BJ (cell line): ENCODE measurements around the gene ATP1A1. TPM values are rescaled to one million over a fixed set of nuclear protein-coding genes. Genes with fewer than 3 reads are reported as not detected.

Experiments used
- CTCF ChIA-PET: fragments of 350-600 bp; formaldehyde crosslinking; extraction: SDS; loops from one replicate; lab custom pipeline; 2021; ENCODE audit warnings: antibody characterized with exemption, inconsistent platforms; lab: Yijun Ruan, JAX
- POLR2A ChIA-PET: fragments of 300-600 bp; sonication (Branson Sonifier 250); formaldehyde crosslinking; extraction: SDS; loops from one replicate; lab custom pipeline; 2021; ENCODE audit warnings: antibody characterized with exemption; lab: Charles Lee
- DNase-seq: peaks from one replicate; pipeline ENCODE4 v3.0.0-alpha.2; 2011; ENCODE audit warnings: low read depth
- H3K27me3 ChIP-seq: 2 replicates; pipeline ENCODE4 v1.6.0; 2011; ENCODE audit warnings: low read length; ENCODE audit not compliant: control insufficient read depth, insufficient read depth
- H3K36me3 ChIP-seq: 2 replicates; pipeline ENCODE4 v1.5.1; 2011; ENCODE audit warnings: low read length; ENCODE audit not compliant: control insufficient read depth, insufficient read depth
- H3K4me3 ChIP-seq: 2 replicates; pipeline ENCODE4 v1.5.1; 2011; ENCODE audit warnings: low read depth, mild to moderate bottlenecking, control low read depth, low read length
- polyA plus RNA-seq: library from polyadenylated mRNA; depleted of rRNA; stranded (reverse); fragments of >200 nt; gene quantifications from 2 replicates; pipeline ENCODE4 v1.2.3, GENCODE V29; 2011
- TF ChIP-seq, protein P1 (sequence below): IDR thresholded peaks from 2 replicates; pipeline ENCODE4 v1.5.1; 2011; ENCODE audit warnings: low read depth, mild to moderate bottlenecking, control low read depth, inconsistent platforms, low read length, moderate library complexity; ENCODE audit not compliant: insufficient read depth

ATP1A1 gene
- polyA plus RNA-seq, 1 experiment: 392 TPM

DNA sequence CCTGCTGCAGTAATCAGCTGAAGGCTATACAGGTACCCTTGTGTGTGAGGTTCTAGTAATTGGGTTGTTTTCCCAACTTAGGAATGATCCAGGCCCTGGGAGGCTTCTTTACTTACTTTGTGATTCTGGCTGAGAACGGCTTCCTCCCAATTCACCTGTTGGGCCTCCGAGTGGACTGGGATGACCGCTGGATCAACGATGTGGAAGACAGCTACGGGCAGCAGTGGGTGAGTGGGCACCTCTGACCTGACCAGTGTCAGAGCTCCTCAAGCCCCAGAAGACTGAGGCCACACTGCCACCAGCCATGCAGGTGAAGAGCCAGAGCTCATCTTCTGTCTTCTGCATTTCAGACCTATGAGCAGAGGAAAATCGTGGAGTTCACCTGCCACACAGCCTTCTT is 27.7 kb downstream of the ATP1A1 start:
- DNase-seq: no peak
- CTCF ChIA-PET: interaction anchor here (1.0 to 2.2 kb wide), 4 partner anchors 14 to 99 kb away, joined by 3 to 7 read pairs (median 4); no protein-coding TSS in a partner anchor
- TF ChIP-seq, protein P1, sequence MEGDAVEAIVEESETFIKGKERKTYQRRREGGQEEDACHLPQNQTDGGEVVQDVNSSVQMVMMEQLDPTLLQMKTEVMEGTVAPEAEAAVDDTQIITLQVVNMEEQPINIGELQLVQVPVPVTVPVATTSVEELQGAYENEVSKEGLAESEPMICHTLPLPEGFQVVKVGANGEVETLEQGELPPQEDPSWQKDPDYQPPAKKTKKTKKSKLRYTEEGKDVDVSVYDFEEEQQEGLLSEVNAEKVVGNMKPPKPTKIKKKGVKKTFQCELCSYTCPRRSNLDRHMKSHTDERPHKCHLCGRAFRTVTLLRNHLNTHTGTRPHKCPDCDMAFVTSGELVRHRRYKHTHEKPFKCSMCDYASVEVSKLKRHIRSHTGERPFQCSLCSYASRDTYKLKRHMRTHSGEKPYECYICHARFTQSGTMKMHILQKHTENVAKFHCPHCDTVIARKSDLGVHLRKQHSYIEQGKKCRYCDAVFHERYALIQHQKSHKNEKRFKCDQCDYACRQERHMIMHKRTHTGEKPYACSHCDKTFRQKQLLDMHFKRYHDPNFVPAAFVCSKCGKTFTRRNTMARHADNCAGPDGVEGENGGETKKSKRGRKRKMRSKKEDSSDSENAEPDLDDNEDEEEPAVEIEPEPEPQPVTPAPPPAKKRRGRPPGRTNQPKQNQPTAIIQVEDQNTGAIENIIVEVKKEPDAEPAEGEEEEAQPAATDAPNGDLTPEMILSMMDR: no peak
- H3K27me3 ChIP-seq: no peaks in the 10 kb centered on the region
- H3K36me3 ChIP-seq: peaks cover 49% of the 10 kb centered on the region
- POLR2A ChIA-PET: interaction anchor here (0.6 kb wide), 1 partner anchor 17 kb away, joined by 5 read pairs; no protein-coding TSS in a partner anchor
- no peak overlapping the region for H3K4me3 ChIP-seq

DNA sequence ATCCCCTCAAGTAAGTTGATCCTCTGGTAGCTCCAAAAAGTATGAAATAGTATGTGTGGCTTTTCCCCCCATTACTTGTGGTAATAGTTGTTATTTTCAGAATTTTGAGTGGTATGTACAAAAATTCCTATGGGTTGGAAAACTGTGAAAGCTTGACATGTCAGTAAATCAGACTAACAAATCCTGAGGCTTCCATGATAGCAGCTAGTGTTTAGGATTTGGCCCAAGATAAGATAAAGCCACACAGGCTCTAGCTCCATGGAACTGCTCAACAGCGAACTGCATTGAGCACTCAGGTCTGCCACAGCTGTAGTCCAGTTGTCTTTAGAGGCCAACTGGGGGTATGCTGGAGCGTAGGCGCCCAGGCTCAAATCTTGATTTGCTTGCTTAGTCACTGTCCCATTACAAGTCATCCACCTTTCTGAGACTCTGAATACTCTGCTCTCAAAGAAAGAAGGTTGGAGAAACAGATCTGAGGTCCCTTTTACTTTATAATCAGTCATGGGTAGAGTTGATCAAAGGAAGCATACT is 28.7 kb downstream of the ATP1A1 start:
- no peaks in the 10 kb centered on the region for H3K27me3 ChIP-seq
- ChIA-PET CTCF (interaction anchor here (1.2 to 2.2 kb wide), 5 partner anchors 10 to 84 kb away, joined by 3 to 7 read pairs (median 4); no protein-coding TSS in a partner anchor), POLR2A (no interaction called here)
- no peak for DNase-seq
- TF ChIP-seq, protein P1: no peak
- H3K36me3 ChIP-seq: peaks cover 46% of the 10 kb centered on the region
- no peak overlapping the region for H3K4me3 ChIP-seq

DNA sequence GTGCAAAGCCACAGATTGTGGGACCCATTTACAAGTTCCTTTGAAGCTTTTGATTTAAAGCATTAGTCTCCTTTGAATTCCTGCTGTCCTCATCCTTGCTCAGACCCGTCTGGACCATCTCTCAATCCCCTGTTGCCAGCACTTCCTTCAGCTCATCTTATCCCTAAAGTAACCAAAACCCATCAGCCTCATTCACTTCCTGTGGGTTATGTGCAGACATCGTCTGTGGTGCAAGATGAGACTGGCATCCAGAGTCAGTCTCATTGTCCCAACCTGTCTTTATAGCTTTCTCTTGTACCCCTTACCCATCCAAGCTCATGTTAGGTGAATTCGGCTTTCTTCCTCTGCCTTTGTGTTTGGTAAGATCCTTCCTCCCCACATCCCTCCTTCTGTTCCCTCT is 29.3 kb downstream of the ATP1A1 start:
- no peak for DNase-seq
- Histone ChIP-seq H3K4me3 (no peak overlapping the region), H3K27me3 (no peaks in the 10 kb centered on the region), H3K36me3 (peaks cover 43% of the 10 kb centered on the region)
- ChIA-PET CTCF (interaction anchor here (1.2 to 2.2 kb wide), 4 partner anchors 11 to 83 kb away, joined by 3 to 7 read pairs (median 4); no protein-coding TSS in a partner anchor), POLR2A (no interaction called here)
- TF ChIP-seq, protein P1: no peak

DNA sequence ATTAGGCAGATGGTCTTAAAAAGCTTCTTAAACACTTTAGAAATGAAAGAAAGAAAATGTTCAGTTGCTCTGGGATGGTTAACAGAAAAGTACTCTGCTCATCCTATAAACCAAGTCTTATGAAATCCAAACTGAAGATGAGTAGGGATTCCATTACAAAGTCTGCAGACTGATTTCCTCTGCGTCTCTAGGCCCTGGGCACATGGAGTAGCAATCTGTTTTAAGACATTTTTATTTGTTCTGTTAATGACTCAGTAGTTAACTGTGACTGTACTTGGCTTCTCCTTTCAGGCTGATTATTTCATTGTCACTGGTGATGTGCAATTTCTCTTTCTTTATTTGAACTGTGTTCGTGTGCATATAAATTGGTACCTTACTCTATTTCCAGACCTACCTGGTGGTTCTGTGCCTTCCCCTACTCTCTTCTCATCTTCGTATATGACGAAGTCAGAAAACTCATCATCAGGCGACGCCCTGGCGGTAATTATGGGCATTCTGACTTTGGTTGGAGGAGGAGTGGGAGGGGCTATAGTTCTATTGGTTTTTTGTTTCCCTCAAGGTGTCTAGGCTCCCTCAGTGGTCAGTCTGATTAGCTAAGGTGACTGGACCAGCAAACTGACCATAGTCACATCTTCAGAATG is 30.6 kb downstream of the ATP1A1 start:
- H3K27me3 ChIP-seq: no peaks in the 10 kb centered on the region
- H3K36me3 ChIP-seq: peaks cover 36% of the 10 kb centered on the region
- TF ChIP-seq, protein P1: no peak
- POLR2A ChIA-PET: interaction anchor here (0.6 kb wide), 1 partner anchor 15 kb away, joined by 3 read pairs; no protein-coding TSS in a partner anchor
- no peak overlapping the region for H3K4me3 ChIP-seq
- CTCF ChIA-PET: interaction anchor here (0.9 to 1.2 kb wide), 3 partner anchors 14 to 82 kb away, joined by 3 to 4 read pairs (median 3); no protein-coding TSS in a partner anchor
- no peak for DNase-seq

GRCh38 chr1:116404699-116405098 is 31.7 kb downstream of the ATP1A1 start:
- no peaks in the 10 kb centered on the region for H3K27me3 ChIP-seq
- CTCF ChIA-PET: interaction anchor here (1.0 kb wide), 1 partner anchor 13 kb away, joined by 3 read pairs; no protein-coding TSS in a partner anchor
- no peak overlapping the region for H3K4me3 ChIP-seq
- TF ChIP-seq, protein P1: no peak
- DNase-seq: no peak
- POLR2A ChIA-PET: no interaction called here
- H3K36me3 ChIP-seq: peaks cover 33% of the 10 kb centered on the region
